ENCODE results near the gene KDM7A. TPM values are rescaled to one million over a fixed set of nuclear protein-coding genes. Genes with fewer than 3 reads are reported as not detected.

The KDM7A gene
- total and polyA plus RNA-seq, 9 of the 15 experiments (the other 6 are each of a cell fraction or from before 2014, with no cell fraction given) = 0.90 to 8.4 (median 7.0) TPM

- TF ChIP-seq MAZ (CRISPR knock-in tag; conservative IDR thresholded peaks at IDR 0.05 in 1 of 2, IDR thresholded peaks at IDR 0.05 in 1 of 2) (no peak), NCOA4 (IDR thresholded peaks at IDR 0.05; ENCODE audit: partially characterized antibody) (no peak), RBM14 (IDR thresholded peaks at IDR 0.05; ENCODE audit: borderline replicate concordance, insufficient read depth, low read depth, low read length) (no peak), PTRF (tag; IDR thresholded peaks at IDR 0.05) (no peak)
These were observed 20.6 kb upstream of the KDM7A start (continued) for GRCh38 chr7:140197218-140197890.

GRCh38 chr7:140196361-140197217 is 19.8 kb upstream of the KDM7A start:
- 30% methylated on average over 10 of the region's 10 CpGs for WGBS (ENCODE audit: insufficient coverage, low coverage, missing lambda C conversion rate)
- Histone ChIP-seq H3K79me2 (ENCODE audit: control insufficient read depth, insufficient read depth, low read length) (no peaks in the 10 kb centered on the region), H3K4me3 (no peak overlapping the region), H3K27ac (ENCODE audit: extremely low read depth, low read depth, low read length) (no peak overlapping the region), H3K36me3 (ENCODE audit: control insufficient read depth, insufficient read depth, low read length) (no peaks in the 10 kb centered on the region), H3K4me1 (replicated peaks in 1 of 2; ENCODE audit: control insufficient read depth in 2 of 2, insufficient read depth in 2 of 2, low read length in 2 of 2) (peaks cover 11 to 18% of the 10 kb centered on the region in 2 experiments; a peak in 3 of 5 replicates), H3K27me3 (ENCODE audit: control insufficient read depth in 2 of 2, insufficient read depth in 2 of 2, low read length in 2 of 2) (no peaks in the 10 kb centered on the region; a peak in 1 of 5 replicates), H4K20me1 (replicated peaks; ENCODE audit: control insufficient read depth, insufficient read depth, low read length) (no peaks in the 10 kb centered on the region), H3K9me3 (replicated peaks; ENCODE audit: control insufficient read depth, insufficient read depth, low read depth, low read length) (no peaks in the 10 kb centered on the region; the same call in 1 of the 2 replicates), H3K9me1 (ENCODE audit: control insufficient read depth, insufficient read depth, low read length) (no peaks in the 10 kb centered on the region), H2AFZ (ENCODE audit: low read depth, low read length) (peak overlapping the region; percentile 75), H3K4me2 (ENCODE audit: insufficient read depth, low read length) (no peak overlapping the region), H3K9ac (ENCODE audit: insufficient read depth in 1 of 2, low read depth in 2 of 2, low read length in 2 of 2) (no peak overlapping the region)
- intact Hi-C loops (cut with micrococcal nuclease) (no loop called here), in situ Hi-C loops (cut with MboI) (no loop called here)
- FAIRE-seq = no peak
- ChIA-PET CTCF (ENCODE audit: low intra/inter-chr PET ratio) (no interaction called here), POLR2A (interaction anchor here (2.4 to 4.1 kb wide), 2 partner anchors 12 to 19 kb away, joined by 12 to 17 read pairs; partner anchors contain the start of gene KDM7A)
- BruUV-seq (replicated peaks) = no TSS peak
- no peak for ATAC-seq
- no peak for DNase-seq (ENCODE audit: extremely low read depth in 1 of 4, low spot score in 3 of 4)
- TF ChIP-seq EP400 (IDR thresholded peaks at IDR 0.05) (no peak), CEBPG (CRISPR knock-in tag; IDR thresholded peaks at IDR 0.05) (peak; percentile 47; the same call in 1 of the 2 replicates), CEBPG (tag; conservative IDR thresholded peaks at IDR 0.05 in 1 of 2, IDR thresholded peaks at IDR 0.05 in 1 of 2) (no peak), BHLHE40 (IDR thresholded peaks at IDR 0.05; ENCODE audit: low read length) (no peak), ARID3A (IDR thresholded peaks at IDR 0.05; ENCODE audit: borderline replicate concordance, low read depth, low read length) (no peak), E4F1 (CRISPR knock-in tag; IDR thresholded peaks at IDR 0.05; ENCODE audit: borderline replicate concordance) (no peak)

All from K562 (cell line).